Mucosa of stomach (tissue), 1 donor: ENCODE measurements around the gene TLCD4.

Experiments used
- H3K27me3 ChIP-seq: one replicate; pipeline ENCODE4 v1.7.0; 2013; ENCODE audit warnings: mild to moderate bottlenecking, low read length; ENCODE audit not compliant: control insufficient read depth, insufficient read depth
- H3K36me3 ChIP-seq: one replicate; pipeline ENCODE4 v1.7.0; 2013; ENCODE audit warnings: low read length; ENCODE audit not compliant: control insufficient read depth, insufficient read depth
- H3K4me1 ChIP-seq: one replicate; pipeline ENCODE4 v1.7.0; 2013; ENCODE audit warnings: mild to moderate bottlenecking, low read length; ENCODE audit not compliant: control insufficient read depth, insufficient read depth
- H3K4me3 ChIP-seq: one replicate; pipeline ENCODE4 v1.7.0; 2013; ENCODE audit warnings: low read length
- H3K9ac ChIP-seq: one replicate; pipeline ENCODE4 v1.7.0; 2013; ENCODE audit warnings: mild to moderate bottlenecking, low read length, moderate library complexity
- H3K9me3 ChIP-seq: one replicate; pipeline ENCODE4 v1.7.0; 2013; ENCODE audit warnings: mild to moderate bottlenecking, low read length, moderate library complexity; ENCODE audit not compliant: control insufficient read depth
- donor health status: Pancreatic carcinoma.

The TLCD4 gene

GRCh38 chr1:95117207-95118066 is at the start of gene TLCD4:
TSS of gene TLCD4 (plus strand) at chr1:95117355. CDS start at chr1:95143902, 26,547 bp downstream.
- Histone ChIP-seq H3K36me3 (no peaks in the 10 kb centered on the region), H3K4me1 (peaks cover 9% of the 10 kb centered on the region), H3K9ac (peak within 1 kb of the TSS; percentile 56), H3K9me3 (no peaks in the 10 kb centered on the region), H3K27me3 (peaks cover 5% of the 10 kb centered on the region), H3K4me3 (peak within 1 kb of the TSS; percentile 44)

DNA sequence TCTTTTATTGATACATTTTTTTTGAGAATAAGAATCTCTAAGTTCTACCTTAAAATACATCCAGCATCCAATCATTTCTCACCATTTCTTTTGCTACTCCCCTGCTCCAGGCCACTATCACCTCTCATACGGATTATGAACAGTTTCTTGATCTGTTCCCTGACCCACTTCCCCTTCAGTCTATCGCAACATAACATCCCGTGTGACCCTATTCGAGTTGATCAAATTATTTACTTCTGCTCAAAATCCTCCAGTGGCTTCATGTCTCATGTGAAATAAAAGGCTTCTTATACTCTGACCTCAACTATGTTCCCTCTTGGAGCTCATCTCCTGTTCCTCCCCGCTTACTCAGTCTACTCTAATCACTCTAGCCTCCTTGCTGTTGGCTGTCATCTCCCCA is 49.6 kb upstream of the TLCD4 start:
- no peaks in the 10 kb centered on the region for H3K27me3 ChIP-seq
- no peak overlapping the region for H3K9ac ChIP-seq
- no peaks in the 10 kb centered on the region for H3K9me3 ChIP-seq
- H3K36me3 ChIP-seq, result peaks cover 4% of the 10 kb centered on the region
- peaks cover 16% of the 10 kb centered on the region for H3K4me1 ChIP-seq
- H3K4me3 ChIP-seq, result no peak overlapping the region

GRCh38 chr1:95068956-95069709 is 48.0 kb upstream of the TLCD4 start:
- H3K36me3 ChIP-seq, result no peaks in the 10 kb centered on the region
- no peak overlapping the region for H3K9ac ChIP-seq
- no peak overlapping the region for H3K4me3 ChIP-seq

DNA sequence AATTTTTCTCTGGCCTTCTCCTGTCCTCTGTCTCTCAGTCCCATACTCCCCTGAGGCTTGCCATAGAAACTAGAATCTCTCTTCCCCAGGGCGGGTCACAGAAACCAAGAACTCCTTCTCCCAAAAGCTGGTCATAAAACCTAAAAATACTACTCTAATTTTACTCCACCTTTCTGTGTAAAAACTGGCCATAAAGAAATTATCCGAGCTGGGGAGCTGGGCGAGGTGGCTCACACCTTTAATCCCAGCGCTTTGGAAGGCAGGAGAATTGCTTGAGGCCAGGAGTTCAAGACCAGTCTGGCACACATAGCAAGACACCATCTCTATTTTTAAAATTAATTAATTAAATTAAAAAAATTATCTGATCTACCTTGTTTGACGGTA is 47.5 kb upstream of the TLCD4 start:
- H3K9ac ChIP-seq, result no peak overlapping the region
- H3K4me3 ChIP-seq, result no peak overlapping the region
- H3K4me1 ChIP-seq, result peaks cover 19% of the 10 kb centered on the region
- H3K36me3 ChIP-seq, result no peaks in the 10 kb centered on the region
- H3K9me3 ChIP-seq, result no peaks in the 10 kb centered on the region
- H3K27me3 ChIP-seq, result no peaks in the 10 kb centered on the region

More at GRCh38 chr1:95068956-95069709, 48.0 kb upstream of the TLCD4 start:
- no peaks in the 10 kb centered on the region for H3K27me3 ChIP-seq
- peaks cover 19% of the 10 kb centered on the region for H3K4me1 ChIP-seq
- H3K9me3 ChIP-seq, result no peaks in the 10 kb centered on the region

DNA sequence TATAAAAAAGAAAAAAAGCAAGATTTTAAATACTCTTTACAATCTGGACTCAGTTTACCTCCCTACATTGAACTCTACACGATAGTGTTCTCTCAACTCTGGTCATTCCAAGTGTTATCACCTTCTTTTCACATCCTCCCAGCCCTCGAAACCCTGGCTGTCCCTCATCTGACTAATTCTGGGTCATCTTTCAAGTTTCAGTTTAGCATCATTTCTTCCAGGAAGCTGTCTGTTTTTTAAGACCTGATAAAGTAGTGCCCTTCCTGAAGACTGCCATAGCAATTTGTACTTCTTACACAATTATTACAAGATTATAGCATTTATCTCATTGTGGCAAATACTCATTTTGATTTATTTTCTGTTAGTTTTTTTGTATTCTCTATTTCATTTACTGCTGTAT is 45.6 kb upstream of the TLCD4 start:
- Histone ChIP-seq H3K27me3 (no peaks in the 10 kb centered on the region), H3K36me3 (no peaks in the 10 kb centered on the region), H3K4me1 (peaks cover 19% of the 10 kb centered on the region), H3K9me3 (no peaks in the 10 kb centered on the region), H3K9ac (peak overlapping the region; percentile 64), H3K4me3 (peak overlapping the region; percentile 68)

DNA sequence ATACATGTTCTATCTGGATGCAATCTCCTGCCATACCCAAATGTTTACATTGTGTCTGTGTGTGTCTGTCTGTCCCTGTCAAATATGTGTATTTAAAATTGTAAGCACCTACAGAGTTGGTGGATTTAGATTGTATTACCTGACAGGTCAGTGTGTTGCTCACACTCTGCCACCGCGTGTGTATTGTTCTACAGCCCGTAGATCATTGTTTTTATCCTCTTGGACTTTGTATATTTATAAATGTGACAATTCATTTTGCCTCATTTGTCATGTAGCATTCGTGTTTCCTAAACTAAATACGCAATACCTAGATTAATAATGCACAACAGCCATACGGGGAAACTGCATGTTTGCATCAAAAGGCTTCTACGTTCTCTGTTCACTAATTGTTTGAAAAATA is 45.0 kb upstream of the TLCD4 start:
- H3K9me3 ChIP-seq, result no peaks in the 10 kb centered on the region
- no peaks in the 10 kb centered on the region for H3K36me3 ChIP-seq
- H3K4me1 ChIP-seq, result peaks cover 19% of the 10 kb centered on the region
- H3K9ac ChIP-seq, result peak overlapping the region; percentile 64
- peak overlapping the region; percentile 68 for H3K4me3 ChIP-seq
- no peaks in the 10 kb centered on the region for H3K27me3 ChIP-seq

DNA sequence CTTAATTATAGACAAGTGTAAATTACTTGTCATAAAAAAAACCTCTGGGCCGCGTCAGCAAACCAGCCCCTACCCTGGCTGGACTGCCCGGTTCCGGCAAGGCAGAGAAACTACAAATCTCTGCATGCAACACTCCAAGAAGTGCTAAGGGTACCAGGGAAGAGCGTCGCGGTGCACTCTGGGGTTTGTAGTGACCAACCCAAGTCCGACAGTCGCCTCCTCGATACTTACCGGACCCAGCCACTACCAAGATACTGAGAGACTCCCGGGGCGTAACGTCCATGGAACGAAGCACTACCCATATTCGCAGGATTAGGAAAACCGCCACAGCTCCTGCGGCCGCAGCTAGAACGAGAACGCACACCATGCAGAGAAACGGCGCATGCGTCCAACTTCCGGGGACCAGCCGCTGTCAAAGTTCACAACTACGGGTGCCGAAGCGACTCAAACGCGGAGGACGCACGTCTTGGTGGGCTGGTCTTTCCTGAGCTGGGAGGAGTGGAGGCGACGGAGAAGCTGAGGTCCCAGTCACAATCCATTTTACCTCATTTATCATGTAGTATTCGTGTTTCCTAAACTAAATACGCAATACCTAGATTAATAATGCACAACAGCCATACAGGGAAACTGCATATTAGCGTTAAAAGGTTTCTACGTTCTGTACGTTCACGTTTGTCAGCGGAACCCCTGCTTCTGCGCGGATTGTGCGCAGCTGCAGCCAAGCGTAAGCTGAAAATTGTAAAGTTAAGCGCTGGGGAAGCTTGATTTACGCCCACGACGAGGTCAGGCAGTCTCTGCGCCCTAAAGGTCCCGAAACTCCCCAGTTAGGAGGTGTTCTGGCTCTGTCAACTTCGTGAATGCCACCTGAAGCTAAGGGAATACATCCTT is 44.4 kb upstream of the TLCD4 start, which contains the start of gene ALG14:
TSS of gene ALG14 (minus strand) at position 420 of the 888 bp plus-strand sequence. CDS start at position 367, 53 bp downstream.
- peak within 1 kb of the TSS; percentile 64 for H3K9ac ChIP-seq
- H3K27me3 ChIP-seq, result no peaks in the 10 kb centered on the region
- H3K4me1 ChIP-seq, result peaks cover 19% of the 10 kb centered on the region
- H3K4me3 ChIP-seq, result peak within 1 kb of the TSS; percentile 68
- no peaks in the 10 kb centered on the region for H3K36me3 ChIP-seq
- H3K9me3 ChIP-seq, result no peaks in the 10 kb centered on the region

- H3K4me3 ChIP-seq, result peak overlapping the region; percentile 68
- peak overlapping the region; percentile 64 for H3K9ac ChIP-seq
- H3K9me3 ChIP-seq, result no peaks in the 10 kb centered on the region
- no peaks in the 10 kb centered on the region for H3K27me3 ChIP-seq
- peaks cover 19% of the 10 kb centered on the region for H3K4me1 ChIP-seq
- no peaks in the 10 kb centered on the region for H3K36me3 ChIP-seq
Measured at GRCh38 chr1:95073446-95073845, 43.7 kb upstream of the TLCD4 start.

GRCh38 chr1:95076034-95076433 is 41.1 kb upstream of the TLCD4 start:
- Histone ChIP-seq H3K4me3 (no peak overlapping the region), H3K27me3 (no peaks in the 10 kb centered on the region), H3K4me1 (peaks cover 9% of the 10 kb centered on the region), H3K36me3 (no peaks in the 10 kb centered on the region), H3K9me3 (no peaks in the 10 kb centered on the region), H3K9ac (no peak overlapping the region)

DNA sequence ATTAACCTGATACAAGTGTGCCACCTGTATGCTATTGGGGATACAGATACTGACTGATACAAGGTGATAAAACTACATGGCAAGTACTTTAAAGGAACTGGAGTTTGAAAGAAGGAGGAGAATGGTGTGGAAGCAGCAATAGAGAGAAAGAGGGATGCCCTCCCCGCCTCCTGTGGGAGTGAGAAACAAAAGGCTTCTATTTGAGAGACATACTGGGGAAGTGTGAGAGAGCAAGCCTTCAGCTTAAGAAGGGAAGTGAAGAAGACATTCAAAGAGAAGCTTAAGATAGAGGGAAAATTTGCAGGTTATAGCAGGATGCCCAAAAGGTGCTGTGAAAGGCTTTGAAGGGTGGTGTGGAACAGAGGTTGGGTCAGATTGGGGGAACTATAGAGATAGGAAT is 36.7 kb upstream of the TLCD4 start:
- Histone ChIP-seq H3K9ac (no peak overlapping the region), H3K9me3 (no peaks in the 10 kb centered on the region), H3K4me1 (peaks cover 5% of the 10 kb centered on the region), H3K27me3 (no peaks in the 10 kb centered on the region), H3K36me3 (no peaks in the 10 kb centered on the region), H3K4me3 (no peak overlapping the region)

GRCh38 chr1:95080879-95081278 is 36.3 kb upstream of the TLCD4 start:
- Histone ChIP-seq H3K27me3 (no peaks in the 10 kb centered on the region), H3K36me3 (no peaks in the 10 kb centered on the region), H3K9ac (no peak overlapping the region), H3K4me3 (no peak overlapping the region), H3K9me3 (no peaks in the 10 kb centered on the region), H3K4me1 (peaks cover 5% of the 10 kb centered on the region)
